GM15510 (cell line): Measurements from ENCODE around the gene MTG1.
"Not testable (repeated sequence)": the region's sequence is repeated elsewhere in the genome, so short reads cannot be mapped to it uniquely, and the experiment has no call there.

Experiments
- POLR2A ChIP-seq: IDR thresholded peaks from 3 replicates; pipeline ENCODE4 v1.6.1; 2011; ENCODE audit warnings: borderline replicate concordance; ENCODE audit not compliant: insufficient read length; ENCODE audit errors: extremely low read depth

The MTG1 gene

GRCh38 chr10:133422807-133423771 lies 29.1 kb downstream of the MTG1 start:
- TF ChIP-seq POLR2A: no peak

GRCh38 chr10:133424601-133425000 lies 30.6 kb downstream of the MTG1 start, which contains the start of gene SPRN:
TSS of gene SPRN (minus strand) at chr10:133424625. CDS start at chr10:133423681, 944 bp downstream.
- not testable (repeated sequence) for TF ChIP-seq POLR2A

- no peak for TF ChIP-seq POLR2A
Observed at GRCh38 chr10:133438711-133439273, 44.8 kb downstream of the MTG1 start.

- no peak for TF ChIP-seq POLR2A
Observed at GRCh38 chr10:133439517-133440461, 45.8 kb downstream of the MTG1 start.

- no peak for TF ChIP-seq POLR2A
Observed at GRCh38 chr10:133440633-133441285, 46.8 kb downstream of the MTG1 start.

GRCh38 chr10:133441780-133442179 lies 47.8 kb downstream of the MTG1 start:
- TF ChIP-seq POLR2A: no peak

GRCh38 chr10:133442191-133442966 lies 48.4 kb downstream of the MTG1 start:
- no peak for TF ChIP-seq POLR2A

GRCh38 chr10:133442967-133443924 lies 49.3 kb downstream of the MTG1 start:
- TF ChIP-seq POLR2A: no peak

GRCh38 chr10:133444342-133445267 lies 50.6 kb downstream of the MTG1 start:
- no peak for TF ChIP-seq POLR2A

GRCh38 chr10:133445268-133445732 lies 51.3 kb downstream of the MTG1 start:
- TF ChIP-seq POLR2A: no peak
